GM12878 (cell line): Measurements from ENCODE around the gene SEC24C. TPM values are rescaled to one million over a fixed set of nuclear protein-coding genes. Genes with fewer than 3 reads are reported as not detected.

Experiments used
- ATAC-seq: fragments of 200-7000 bp; cut with Tn5 transposase; 3 replicates; pipeline ENCODE4 v1.9.1; 2020; ENCODE audit warnings: mild to moderate bottlenecking, moderate library complexity
- BruUV-seq: library from RNA; stranded (reverse); fragments of 400-500 nt; replicated peaks from 2 replicates; lab custom pipeline; 2021; lab: Mats Ljungman, UMichigan
- CTCF ChIA-PET: fragments of 300-600 bp; sonication (Branson Sonifier 250); formaldehyde crosslinking; extraction: SDS; loops from one replicate; lab custom pipeline; 2021; ENCODE audit warnings: inconsistent platforms; lab: Yijun Ruan, JAX
- POLR2A ChIA-PET: fragments of 350-600 bp; formaldehyde crosslinking; extraction: SDS; loops from one replicate; lab custom pipeline; 2021; ENCODE audit warnings: inconsistent platforms; lab: Charles Lee
- RAD21 ChIA-PET: fragments of 300-600 bp; sonication (Branson Sonifier 250); formaldehyde crosslinking; loops from one replicate; lab custom pipeline; 2023; ENCODE audit warnings: antibody characterized with exemption; ENCODE audit not compliant: unreplicated experiment; lab: Charles Lee
- SMC1A ChIA-PET: fragments of 300-600 bp; sonication (Branson Sonifier 250); formaldehyde crosslinking; loops from one replicate; lab custom pipeline; 2023; ENCODE audit not compliant: unreplicated experiment, uncharacterized antibody; lab: Charles Lee
- DNase-seq: peaks from one replicate; pipeline ENCODE4 v3.0.0-alpha.2; 2011; ENCODE audit warnings: low read depth, low spot score
- FAIRE-seq: peaks from 3 replicates; lab custom pipeline; 2011; peaks lifted over from hg19 to GRCh38; lab: Jason Lieb, UNC
- H2AFZ ChIP-seq: 2 replicates; pipeline ENCODE4 v1.6.0; 2011; ENCODE audit warnings: low read depth, low read length, control low read depth; ENCODE audit not compliant: control insufficient read depth
- H3K27ac ChIP-seq: 2 replicates; pipeline ENCODE4 v1.5.1; 2011; ENCODE audit warnings: control low read depth; ENCODE audit not compliant: control insufficient read depth, insufficient read depth
- H3K27me3 ChIP-seq, 2 experiments: replicated peaks in 1 of 2; 2 replicates each; pipeline versions ENCODE4 v1.6.0 to v1.6.1; 2011; ENCODE audit warnings: low read length in 1 of 2; ENCODE audit not compliant: control insufficient read depth in 2 of 2, insufficient read depth in 2 of 2
- H3K36me3 ChIP-seq, 2 experiments: 2 replicates each; pipeline ENCODE4 v1.5.1; 2011; ENCODE audit warnings: low read length in 1 of 2; ENCODE audit not compliant: control insufficient read depth in 2 of 2, insufficient read depth in 2 of 2
- H3K4me1 ChIP-seq: 2 replicates; pipeline ENCODE4 v1.6.1; 2011; ENCODE audit warnings: mild to moderate bottlenecking, low read length, moderate library complexity, mixed read lengths; ENCODE audit not compliant: control insufficient read depth, insufficient read depth
- H3K4me2 ChIP-seq: 2 replicates; pipeline ENCODE4 v1.6.0; 2011; ENCODE audit warnings: control low read depth; ENCODE audit not compliant: control insufficient read depth, insufficient read depth
- H3K4me3 ChIP-seq: fragments of 200-600 bp; sonication (generic); 2 replicates; pipeline ENCODE4 v1.5.1; 2016
- H3K79me2 ChIP-seq: 2 replicates; pipeline ENCODE4 v1.6.0; 2011; ENCODE audit warnings: low read length; ENCODE audit not compliant: control insufficient read depth, insufficient read depth
- H3K9ac ChIP-seq: 2 replicates; pipeline ENCODE4 v1.8.0; 2011; ENCODE audit warnings: low read length, control low read depth, mixed read lengths; ENCODE audit not compliant: control insufficient read depth, insufficient read depth
- H3K9me3 ChIP-seq: replicated peaks from 3 replicates; pipeline ENCODE4 v1.5.1; 2011; ENCODE audit warnings: mild to moderate bottlenecking, low read length; ENCODE audit not compliant: control insufficient read depth, insufficient read depth
- H4K20me1 ChIP-seq: 2 replicates; pipeline ENCODE4 v1.6.0; 2011; ENCODE audit not compliant: control insufficient read depth, insufficient read depth
- ATF2 ChIP-seq: IDR thresholded peaks from 2 replicates; pipeline ENCODE4 v1.6.1; 2012; ENCODE audit warnings: low read length, inconsistent platforms
- CHD2 ChIP-seq: IDR thresholded peaks from 2 replicates; pipeline ENCODE4 v1.6.1; 2011; ENCODE audit warnings: low read depth, low read length, improper control_type of control experiment, borderline replicate concordance
- GATAD2B ChIP-seq: fragments of 450-650 bp; conservative IDR thresholded peaks from 2 replicates; pipeline ENCODE4 v1.6.1; 2017; ENCODE audit warnings: low read depth, mild to moderate bottlenecking, moderate library complexity
- IKZF2 ChIP-seq, 2 experiments: fragments of 450-650 bp; IDR thresholded peaks; 2 replicates each; pipeline ENCODE4 v1.6.1; 2017; ENCODE audit warnings: mild to moderate bottlenecking in 2 of 2, moderate library complexity in 2 of 2
- MYB ChIP-seq: fragments of 150-350 bp; IDR thresholded peaks from 2 replicates; pipeline ENCODE4 v1.6.1; 2014; ENCODE audit warnings: mild to moderate bottlenecking, low read depth, low read length, borderline replicate concordance
- NBN ChIP-seq: fragments of 450-650 bp; IDR thresholded peaks from 2 replicates; pipeline ENCODE4 v1.6.1; 2016
- NFYB ChIP-seq: IDR thresholded peaks from 2 replicates; pipeline ENCODE4 v1.6.1; 2011; ENCODE audit warnings: low read depth, mild to moderate bottlenecking, low read length, improper control_type of control experiment, moderate library complexity; ENCODE audit not compliant: insufficient read depth
- POLR2A ChIP-seq: IDR thresholded peaks from 2 replicates; pipeline ENCODE4 v1.6.1; 2011; ENCODE audit warnings: low read depth, mild to moderate bottlenecking, low read length
- POLR2AphosphoS2 ChIP-seq: IDR thresholded peaks from 2 replicates; pipeline ENCODE4 v1.6.1; 2011; ENCODE audit warnings: low read depth, mild to moderate bottlenecking, low read length, improper control_type of control experiment, moderate library complexity
- POLR2AphosphoS5 ChIP-seq: IDR thresholded peaks from 2 replicates; pipeline ENCODE4 v1.6.1; 2011; ENCODE audit warnings: mild to moderate bottlenecking, low read length, inconsistent platforms
- SKIL ChIP-seq: fragments of 450-650 bp; IDR thresholded peaks from 2 replicates; pipeline ENCODE4 v1.6.1; 2017; ENCODE audit warnings: mild to moderate bottlenecking, low read depth, inconsistent platforms; ENCODE audit not compliant: poor library complexity, severe bottlenecking
- SMAD5 ChIP-seq: IDR thresholded peaks from 2 replicates; pipeline ENCODE4 v1.6.1; 2016; ENCODE audit warnings: antibody characterized with exemption, low read depth
- TAF1 ChIP-seq: IDR thresholded peaks from 2 replicates; pipeline ENCODE4 v1.6.1; 2011; ENCODE audit warnings: mild to moderate bottlenecking, low read depth, low read length, borderline replicate concordance
- ZNF24 ChIP-seq: fragments of 450-650 bp; IDR thresholded peaks from 2 replicates; pipeline ENCODE4 v1.6.1; 2017; ENCODE audit warnings: antibody characterized with exemption, mild to moderate bottlenecking
- ZNF274 ChIP-seq: IDR thresholded peaks from one replicate; pipeline ENCODE4 v1.8.0; 2011; ENCODE audit not compliant: insufficient read length, insufficient read depth
- ZNF687 ChIP-seq: fragments of 450-650 bp; IDR thresholded peaks from 2 replicates; pipeline ENCODE4 v1.6.1; 2017; ENCODE audit warnings: mild to moderate bottlenecking, moderate library complexity
- in situ Hi-C: fragments of 300-500 bp; cut with MboI; formaldehyde crosslinking; loops from 9 replicates; pipeline ENCODE4 v1.14.3; 2018; ENCODE audit warnings: mixed read lengths
- intact Hi-C: fragments of 100-400 bp; cut with micrococcal nuclease; formaldehyde crosslinking; loops from one replicate; pipeline ENCODE4 v1.14.2; 2022; ENCODE audit not compliant: unreplicated experiment
- polyA plus RNA-seq, 11 experiments: library from polyadenylated mRNA; depleted of rRNA in 4 of 11; unstranded in 6 of 11; stranded (reverse) in 5 of 11; fragments of >200 nt; fragmentation: Nextera tagmentation in 4 of 11; fragmentation: Illumina TruSeq in 1 of 11; extraction: Ambion mirVana in 4 of 11; extraction: Trizol in 1 of 11; gene quantifications; 1 replicate in 1 of 11; 2 replicates in 10 of 11; pipeline versions ENCODE4 v1.2.1 to v1.2.3, GENCODE V29; 2011 to 2016; ENCODE audit warnings: inconsistent platforms in 2 of 11, missing spikeins in 2 of 11, low read depth in 1 of 11
- total RNA-seq, 4 experiments: library from RNA; depleted of rRNA in 3 of 4; stranded (reverse); fragments of >200 nt in 3 of 4; fragmentation: Illumina TruSeq in 1 of 4; extraction: Trizol in 1 of 4; gene quantifications; 2 replicates each; pipeline versions ENCODE4 v1.2.1 to v1.2.3, GENCODE V29; 2013 to 2021

The SEC24C gene
- total and polyA plus RNA-seq, 10 of the 15 experiments (the other 5 are each of a cell fraction or from before 2014, with no cell fraction given): 12.7 to 117 (median 73.8) TPM

- Histone ChIP-seq H3K79me2 (peaks cover 13% of the 10 kb centered on the region), H3K4me1 (peaks cover 25% of the 10 kb centered on the region), H2AFZ (peak overlapping the region; percentile 64), H3K27me3 (no peaks in the 10 kb centered on the region), H3K9me3 (no peaks in the 10 kb centered on the region), H4K20me1 (no peaks in the 10 kb centered on the region), H3K36me3 (peaks cover 26 to 32% of the 10 kb centered on the region in 2 experiments; a peak in 3 of 4 replicates), H3K4me2 (peak overlapping the region; percentile 50), H3K4me3 (no peak overlapping the region), H3K9ac (peak overlapping the region; percentile 73), H3K27ac (peak overlapping the region; percentile 97)
- in situ Hi-C loops: no loop called here
- ATAC-seq (peak; percentile 95), DNase-seq (peak; percentile 81), FAIRE-seq (peak; percentile 99)
- CTCF ChIA-PET: interaction anchor here (0.9 to 4.0 kb wide), 7 partner anchors 9 to 197 kb away, joined by 3 to 19 read pairs (median 4); partner anchors contain the start of gene CHCHD1
- RAD21 ChIA-PET: interaction anchor here (0.7 to 2.2 kb wide), 11 partner anchors 12 to 385 kb away, joined by 3 to 21 read pairs (median 3); partner anchors contain the start of genes CHCHD1 and ZSWIM8
- POLR2A ChIA-PET: interaction anchor here (0.5 to 3.5 kb wide), 15 partner anchors 8 to 758 kb away, joined by 3 to 15 read pairs (median 3); partner anchors contain the start of gene CHCHD1
- intact Hi-C loops: no loop called here
- SMC1A ChIA-PET: interaction anchor here (0.6 to 3.4 kb wide), 16 partner anchors 9 to 260 kb away, joined by 3 to 18 read pairs (median 4); partner anchors contain the start of genes CHCHD1 and SEC24C
- no TSS peak for BruUV-seq
- peak; percentile 94 for TF ChIP-seq ZNF687
- TF ChIP-seq POLR2AphosphoS5: peak; percentile 56
- TF ChIP-seq ATF2: peak; percentile 52; the same call in 1 of the 2 replicates
- peak; percentile 5; the same call in 1 of the 2 replicates for TF ChIP-seq ZNF24
- TF ChIP-seq NBN: 0 out of 2 replicates have a peak, but pooled peaks have one; percentile 77
- TF ChIP-seq SMAD5: peak; percentile 27; the same call in 1 of the 2 replicates
- TF ChIP-seq GATAD2B: 0 out of 2 replicates have a peak, but pooled peaks have one; percentile 27
- TF ChIP-seq SKIL: peak; percentile 14
- TF ChIP-seq NFYB: 0 out of 2 replicates have a peak, but pooled peaks have one; percentile 40
- TF ChIP-seq MYB: no peak
- TF ChIP-seq POLR2A: 0 out of 2 replicates have a peak, but pooled peaks have one; percentile 32
- no peak for TF ChIP-seq ZNF274
- TF ChIP-seq CHD2: 0 out of 2 replicates have a peak, but pooled peaks have one; percentile 51
- TF ChIP-seq POLR2AphosphoS2: peak; percentile 52; the same call in 1 of the 2 replicates
- TF ChIP-seq IKZF2 (IDR thresholded peaks at IDR 0.05): peak; percentile 57 to 68; a peak in 3 of 4 replicates
- TF ChIP-seq TAF1: 0 out of 2 replicates have a peak, but pooled peaks have one; percentile 37
Observed at GRCh38 chr10:73803680-73804286, 59.6 kb downstream of the SEC24C start.
